Mucosa of rectum (tissue), 2 donors: ENCODE measurements around the gene LTF.

ENCODE experiments used
- H3K27ac ChIP-seq, 2 donors: one replicate each; pipeline ENCODE4 v1.7.0; 2013; ENCODE audit warnings: inconsistent platforms in 2 of 2, low read depth in 2 of 2, low read length in 2 of 2
- H3K27me3 ChIP-seq, 2 donors: one replicate each; pipeline ENCODE4 v1.7.0; 2013; ENCODE audit warnings: low read length in 2 of 2; ENCODE audit not compliant: control insufficient read depth in 2 of 2, insufficient read depth in 2 of 2
- H3K36me3 ChIP-seq, 2 donors: one replicate each; pipeline ENCODE4 v1.7.0; 2013; ENCODE audit warnings: low read length in 2 of 2; ENCODE audit not compliant: control insufficient read depth in 2 of 2, insufficient read depth in 2 of 2
- H3K4me1 ChIP-seq, 2 donors: one replicate each; pipeline ENCODE4 v1.7.0; 2013; ENCODE audit warnings: low read length in 2 of 2, mild to moderate bottlenecking in 1 of 2; ENCODE audit not compliant: control insufficient read depth in 2 of 2, insufficient read depth in 2 of 2
- H3K4me3 ChIP-seq, 2 donors: one replicate each; pipeline ENCODE4 v1.7.0; 2013; ENCODE audit warnings: low read length in 2 of 2
- H3K9ac ChIP-seq, 2 donors: one replicate each; pipeline ENCODE4 v1.7.0; 2013; ENCODE audit warnings: low read length in 2 of 2, low read depth in 1 of 2, mild to moderate bottlenecking in 1 of 2
- H3K9me3 ChIP-seq, 2 donors: one replicate each; pipeline ENCODE4 v1.7.0; 2013; ENCODE audit warnings: low read length in 2 of 2; ENCODE audit not compliant: control insufficient read depth in 2 of 2
- donor health status: healthy.
- donor health status: Normal muscosa, but diverticular disease.

The LTF gene

DNA sequence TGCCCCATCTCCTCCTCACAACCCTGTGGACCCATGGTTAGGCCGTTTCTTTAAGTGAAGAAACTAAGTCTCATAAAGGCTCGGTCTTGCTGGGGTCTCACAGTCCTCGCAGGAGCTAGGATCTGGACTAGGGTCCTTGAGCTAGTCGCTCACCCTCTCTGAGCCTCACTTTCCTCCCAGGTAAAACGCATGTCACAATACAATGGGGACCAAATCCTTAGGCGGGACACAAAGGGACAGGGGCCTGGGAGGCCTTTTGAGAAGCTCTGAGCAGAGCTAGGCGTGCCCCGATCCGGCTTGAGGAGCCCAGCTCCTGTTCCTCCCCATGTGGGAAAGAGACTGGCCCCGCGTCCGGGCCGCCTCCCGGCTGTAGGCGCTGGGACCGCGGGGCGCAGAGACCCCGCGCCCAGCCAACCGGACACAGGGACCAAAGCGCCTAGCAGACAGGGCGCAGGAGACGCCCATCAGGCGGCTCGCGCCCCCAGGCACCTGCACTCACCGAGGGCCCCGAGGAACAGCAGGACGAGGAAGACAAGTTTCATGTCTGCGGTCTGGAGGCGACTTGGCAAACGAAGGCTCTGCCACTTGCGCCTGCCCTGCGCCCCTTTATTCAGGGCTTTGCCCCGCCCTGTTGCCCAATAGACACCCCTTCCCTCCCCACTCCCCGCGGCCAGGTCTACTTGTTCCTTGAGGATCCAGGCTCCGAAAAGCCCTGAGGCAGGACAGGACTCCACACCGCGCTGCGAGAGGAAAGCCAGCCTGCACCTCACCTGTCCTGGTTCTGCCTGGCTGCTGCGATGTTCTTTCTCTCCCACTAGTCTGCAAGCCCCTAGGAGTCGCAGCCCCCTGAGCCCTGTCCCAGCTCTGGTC lies at the start of gene LTF:
Gene LTF (minus strand): TSS at position 580 of the 870 bp plus-strand sequence. CDS start 38 bp downstream, at position 542.
- H3K27ac ChIP-seq = no peak within 1 kb of the TSS
- H3K27me3 ChIP-seq = peaks cover 3 to 11% of the 10 kb centered on the region in 2 donors
- no peak within 1 kb of the TSS for H3K9ac ChIP-seq
- H3K4me3 ChIP-seq = no peak within 1 kb of the TSS
- H3K4me1 ChIP-seq = peaks cover 0 to 2% of the 10 kb centered on the region in 2 donors
- H3K36me3 ChIP-seq = no peaks in the 10 kb centered on the region
- H3K9me3 ChIP-seq = no peaks in the 10 kb centered on the region

DNA sequence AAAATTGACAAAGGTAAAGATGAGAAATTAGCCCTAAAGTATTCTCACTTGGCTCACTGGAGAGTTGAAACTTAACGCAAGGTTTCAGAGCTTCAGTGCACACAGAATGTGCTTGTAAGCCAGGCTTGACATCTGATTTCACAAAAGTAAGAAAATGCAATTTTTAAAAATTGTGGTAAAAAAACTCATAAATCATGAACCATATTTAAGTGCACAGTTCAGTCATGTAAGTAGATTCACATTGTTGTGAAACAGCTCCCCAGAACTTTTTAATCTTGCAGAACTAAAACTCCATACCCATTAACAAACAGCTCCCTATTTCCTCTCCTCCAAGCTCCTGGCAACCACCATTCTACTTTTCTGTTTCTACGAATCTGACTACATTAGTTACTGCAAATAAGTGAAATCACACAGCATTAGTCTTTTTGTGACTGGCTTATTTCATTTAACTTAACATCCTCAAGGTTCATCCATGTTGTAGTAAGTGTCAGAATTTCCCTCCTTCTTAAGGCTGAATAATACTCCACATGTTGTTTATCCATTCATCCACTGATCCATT lies 47.6 kb upstream of the LTF start:
- H3K4me1 ChIP-seq = no peaks in the 10 kb centered on the region
- H3K36me3 ChIP-seq = no peaks in the 10 kb centered on the region
- no peaks in the 10 kb centered on the region for H3K27me3 ChIP-seq
- H3K27ac ChIP-seq = no peak overlapping the region
- no peak overlapping the region for H3K9ac ChIP-seq
- H3K4me3 ChIP-seq = no peak overlapping the region
- no peaks in the 10 kb centered on the region for H3K9me3 ChIP-seq

DNA sequence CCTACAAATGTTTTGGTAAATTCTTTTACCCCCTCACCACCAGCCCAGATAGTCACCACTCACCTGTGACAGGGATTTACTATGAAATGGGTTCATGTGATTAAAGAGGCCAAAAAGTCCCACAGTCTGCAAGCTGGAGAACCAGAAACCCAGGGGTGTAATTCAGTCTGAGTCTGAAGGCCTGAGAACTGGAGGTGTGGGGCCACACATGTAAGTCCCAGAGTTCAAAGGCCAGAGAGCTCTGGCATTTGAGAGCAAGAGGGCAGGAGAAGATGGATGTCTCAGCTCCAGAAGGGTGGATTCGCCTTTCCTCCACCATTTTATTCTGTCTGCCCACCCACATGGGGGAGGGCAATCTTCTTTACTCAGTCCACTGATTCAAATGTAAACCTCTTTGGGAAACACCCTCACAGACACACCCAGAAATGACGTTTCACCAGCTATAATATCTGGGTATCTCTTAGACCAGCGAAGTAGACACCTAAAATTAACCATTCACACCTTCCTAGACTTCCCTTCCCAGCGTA lies 45.0 kb upstream of the LTF start:
- Histone ChIP-seq H3K4me1 (no peaks in the 10 kb centered on the region), H3K27me3 (no peaks in the 10 kb centered on the region), H3K9ac (no peak overlapping the region), H3K4me3 (no peak overlapping the region), H3K9me3 (no peaks in the 10 kb centered on the region), H3K27ac (no peak overlapping the region), H3K36me3 (no peaks in the 10 kb centered on the region)

DNA sequence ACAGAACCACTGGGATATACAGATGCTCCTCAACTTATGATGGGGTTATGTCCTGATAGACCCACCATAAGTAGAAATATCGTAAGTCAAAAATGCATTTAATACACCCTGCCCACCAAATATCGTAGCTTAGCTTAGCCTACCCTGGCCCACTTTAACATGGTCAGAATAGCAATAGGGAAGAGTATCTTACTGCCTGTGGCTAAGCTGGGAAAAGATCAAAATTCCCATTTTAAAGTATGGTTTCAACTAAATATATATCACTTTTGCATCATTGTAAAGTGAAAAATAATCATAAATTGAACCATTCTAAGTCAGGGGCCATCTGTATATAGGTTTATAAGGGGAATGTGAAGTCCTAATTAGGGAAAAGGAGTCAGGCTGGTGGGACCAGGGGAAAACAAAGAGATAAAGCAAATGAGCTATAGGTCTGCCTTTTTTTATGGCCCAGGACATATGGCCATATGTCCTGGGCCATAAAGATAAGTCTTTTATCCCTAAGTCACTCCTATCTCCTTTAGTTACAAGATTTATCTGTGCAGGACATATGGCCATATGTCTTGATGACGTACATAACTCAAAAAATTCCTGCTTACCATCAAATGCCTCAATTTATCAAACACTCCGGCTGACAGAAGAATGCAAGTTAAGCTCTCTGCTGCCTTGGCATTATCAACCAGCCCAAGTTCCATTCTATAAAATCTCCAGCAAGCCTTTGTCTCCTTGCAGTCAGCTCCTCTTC lies 44.3 kb upstream of the LTF start:
- Histone ChIP-seq H3K27ac (no peak overlapping the region), H3K9me3 (no peaks in the 10 kb centered on the region), H3K4me3 (no peak overlapping the region), H3K27me3 (no peaks in the 10 kb centered on the region), H3K9ac (no peak overlapping the region), H3K4me1 (no peaks in the 10 kb centered on the region), H3K36me3 (no peaks in the 10 kb centered on the region)

DNA sequence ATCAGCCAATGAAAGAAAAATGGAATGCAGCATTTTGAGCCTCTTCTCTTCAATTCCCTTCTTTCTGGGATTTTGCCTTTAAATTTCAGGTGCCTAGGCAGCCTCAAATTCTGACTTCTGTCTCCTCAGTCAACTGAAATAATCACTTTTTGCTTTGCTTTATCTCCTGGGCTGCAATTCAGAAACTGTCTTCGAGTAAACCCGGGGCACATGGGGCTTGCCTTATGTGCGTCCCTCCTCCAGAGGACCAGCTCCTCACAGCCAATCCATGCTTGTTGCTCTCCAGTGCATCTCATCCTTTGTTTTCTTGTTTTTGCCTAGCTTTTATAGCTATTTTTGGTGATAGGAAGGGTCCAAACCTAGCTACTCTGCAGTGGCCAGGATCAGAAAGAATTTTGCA lies 41.8 kb upstream of the LTF start:
- H3K4me1 ChIP-seq = no peaks in the 10 kb centered on the region
- no peaks in the 10 kb centered on the region for H3K27me3 ChIP-seq
- no peak overlapping the region for H3K9ac ChIP-seq
- no peaks in the 10 kb centered on the region for H3K36me3 ChIP-seq
- no peak overlapping the region for H3K27ac ChIP-seq
- no peaks in the 10 kb centered on the region for H3K9me3 ChIP-seq
- no peak overlapping the region for H3K4me3 ChIP-seq

DNA sequence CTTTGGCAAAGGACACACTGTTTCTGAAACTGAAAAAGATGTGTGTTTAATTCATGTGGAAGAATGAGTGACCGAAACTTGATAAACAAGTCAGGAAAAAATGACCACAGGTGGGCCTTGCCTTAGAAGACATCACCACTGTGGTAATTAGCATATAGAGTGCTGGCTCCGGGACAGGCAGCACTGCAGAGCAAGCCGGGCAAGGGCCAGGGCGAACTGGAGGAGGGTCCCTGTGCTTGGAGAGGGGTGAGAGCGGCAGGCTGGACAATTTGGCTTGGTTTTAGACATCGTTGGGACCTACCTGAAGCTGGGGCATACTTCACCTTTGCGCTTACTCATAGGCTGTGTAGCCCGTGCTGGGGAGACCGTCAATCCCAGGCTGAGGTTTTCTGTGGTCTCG lies 41.2 kb upstream of the LTF start:
- H3K4me3 ChIP-seq = no peak overlapping the region
- H3K27ac ChIP-seq = no peak overlapping the region
- no peaks in the 10 kb centered on the region for H3K27me3 ChIP-seq
- H3K36me3 ChIP-seq = no peaks in the 10 kb centered on the region
- no peaks in the 10 kb centered on the region for H3K4me1 ChIP-seq
- no peaks in the 10 kb centered on the region for H3K9me3 ChIP-seq
- no peak overlapping the region for H3K9ac ChIP-seq

DNA sequence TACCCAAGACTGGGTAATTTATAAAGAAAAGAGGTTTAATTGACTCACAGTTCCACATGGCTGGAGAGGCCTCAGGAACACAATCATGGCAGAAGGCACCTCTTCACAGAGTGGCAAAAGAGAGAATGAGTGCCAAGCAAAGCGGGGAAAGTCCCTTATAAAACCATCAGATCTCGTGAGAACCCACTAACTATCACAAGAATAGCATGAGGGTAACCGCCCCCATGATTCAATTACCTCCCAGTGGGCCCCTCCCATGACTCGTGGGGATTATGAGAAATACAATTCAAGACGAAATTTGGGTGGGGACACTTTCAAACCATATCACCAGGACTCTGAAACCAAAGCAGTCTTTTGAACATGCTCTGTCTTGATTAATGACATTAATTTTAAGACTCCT lies 40.1 kb upstream of the LTF start:
- no peaks in the 10 kb centered on the region for H3K27me3 ChIP-seq
- no peak overlapping the region for H3K9ac ChIP-seq
- H3K27ac ChIP-seq = no peak overlapping the region
- no peak overlapping the region for H3K4me3 ChIP-seq
- H3K4me1 ChIP-seq = no peaks in the 10 kb centered on the region
- H3K9me3 ChIP-seq = no peaks in the 10 kb centered on the region
- H3K36me3 ChIP-seq = no peaks in the 10 kb centered on the region

DNA sequence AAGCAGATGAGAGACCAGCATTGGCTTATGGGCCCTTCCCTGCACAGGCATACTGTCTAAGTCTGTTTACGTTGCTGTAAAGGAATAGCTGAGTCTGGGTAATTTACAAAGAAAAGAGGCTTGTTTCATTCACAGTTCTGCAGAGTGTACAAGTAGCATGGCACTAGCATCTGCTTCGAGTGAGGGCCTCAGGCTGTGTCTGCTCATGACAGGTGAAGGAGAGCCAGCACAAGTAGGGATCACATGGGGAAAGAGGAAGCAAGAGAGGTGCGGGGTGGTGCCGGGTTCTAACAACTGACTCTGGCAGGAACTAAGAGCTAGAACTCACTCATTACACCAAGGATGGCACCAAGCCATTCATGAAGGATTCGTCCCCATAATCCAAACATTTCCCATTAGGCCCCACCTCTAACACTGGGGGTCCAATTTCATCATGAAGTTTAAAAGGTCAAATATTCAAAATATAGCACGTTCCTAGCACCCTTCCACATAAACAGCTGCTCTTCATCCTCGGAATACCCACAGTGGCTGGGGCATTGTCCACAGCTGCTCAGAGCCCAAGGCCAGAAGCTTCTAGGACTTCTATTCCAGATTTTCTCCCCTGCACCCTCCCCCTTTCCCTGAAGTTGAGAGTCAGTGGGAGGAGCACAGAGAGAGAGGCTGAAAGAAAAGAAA lies 38.6 kb upstream of the LTF start:
- no peaks in the 10 kb centered on the region for H3K27me3 ChIP-seq
- no peaks in the 10 kb centered on the region for H3K4me1 ChIP-seq
- H3K36me3 ChIP-seq = no peaks in the 10 kb centered on the region
- H3K27ac ChIP-seq = no peak overlapping the region
- no peak overlapping the region for H3K9ac ChIP-seq
- H3K9me3 ChIP-seq = no peaks in the 10 kb centered on the region
- no peak overlapping the region for H3K4me3 ChIP-seq

DNA sequence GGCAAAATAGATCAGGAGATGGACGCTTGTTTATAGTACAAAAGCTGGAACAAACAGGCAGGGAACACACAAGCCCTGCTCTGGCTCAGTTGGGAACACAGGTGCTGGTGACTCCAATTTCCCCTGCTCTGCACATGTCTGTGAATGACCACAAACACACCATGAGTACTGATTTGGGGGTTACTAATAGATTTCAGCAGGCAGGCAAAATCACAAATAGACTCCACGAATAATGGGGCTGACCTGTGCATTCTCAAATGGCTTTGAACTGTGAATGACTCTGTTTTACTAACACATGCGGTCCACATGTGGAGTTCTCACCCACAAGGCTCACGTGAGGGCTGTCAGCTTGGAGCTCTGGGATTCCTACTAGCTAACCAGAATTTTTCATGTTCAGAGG lies 37.0 kb upstream of the LTF start:
- Histone ChIP-seq H3K4me3 (no peak overlapping the region), H3K27ac (no peak overlapping the region), H3K27me3 (no peaks in the 10 kb centered on the region), H3K9ac (no peak overlapping the region), H3K36me3 (no peaks in the 10 kb centered on the region), H3K9me3 (no peaks in the 10 kb centered on the region), H3K4me1 (no peaks in the 10 kb centered on the region)
